ENCODE measurements around the gene SCAMP1.

SCAMP1 gene

DNA sequence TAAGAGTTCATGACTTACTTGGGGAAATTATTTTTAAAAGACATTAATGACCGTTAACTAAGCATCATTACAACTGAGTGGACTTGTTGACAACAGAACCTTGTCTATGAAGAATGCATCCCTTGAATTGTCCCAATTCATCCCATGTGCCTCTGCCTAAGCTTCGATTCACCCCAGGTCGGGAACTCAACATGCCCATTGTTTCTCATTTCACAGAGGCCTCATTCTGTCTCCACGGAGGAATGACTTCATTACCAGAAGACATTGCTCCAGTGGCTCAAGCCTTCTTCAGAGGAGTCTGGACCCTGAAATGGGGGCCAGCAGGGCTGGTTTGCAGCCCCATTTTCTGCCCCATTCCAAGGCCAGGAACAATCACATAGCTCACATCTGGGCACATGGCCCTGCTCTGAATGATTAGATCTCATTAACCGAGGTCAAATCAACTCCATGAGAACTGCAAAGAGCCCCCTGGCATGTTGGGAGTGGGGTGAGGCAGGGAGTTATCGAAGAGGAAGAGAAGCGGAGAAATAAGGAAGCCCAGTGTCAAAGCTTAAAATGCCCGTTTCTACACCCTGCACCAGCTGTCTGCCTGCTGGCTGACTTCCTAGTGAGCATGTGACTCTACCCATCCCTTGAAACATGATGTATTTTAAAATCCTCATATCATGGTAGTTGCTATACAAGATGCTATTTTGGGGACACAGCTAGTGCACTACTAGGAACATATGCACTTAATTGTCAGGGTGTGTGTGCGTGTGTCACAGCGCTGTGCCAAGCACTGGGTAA is 150.9 kb downstream of the SCAMP1 start:
- TF ChIP-seq, protein P1, sequence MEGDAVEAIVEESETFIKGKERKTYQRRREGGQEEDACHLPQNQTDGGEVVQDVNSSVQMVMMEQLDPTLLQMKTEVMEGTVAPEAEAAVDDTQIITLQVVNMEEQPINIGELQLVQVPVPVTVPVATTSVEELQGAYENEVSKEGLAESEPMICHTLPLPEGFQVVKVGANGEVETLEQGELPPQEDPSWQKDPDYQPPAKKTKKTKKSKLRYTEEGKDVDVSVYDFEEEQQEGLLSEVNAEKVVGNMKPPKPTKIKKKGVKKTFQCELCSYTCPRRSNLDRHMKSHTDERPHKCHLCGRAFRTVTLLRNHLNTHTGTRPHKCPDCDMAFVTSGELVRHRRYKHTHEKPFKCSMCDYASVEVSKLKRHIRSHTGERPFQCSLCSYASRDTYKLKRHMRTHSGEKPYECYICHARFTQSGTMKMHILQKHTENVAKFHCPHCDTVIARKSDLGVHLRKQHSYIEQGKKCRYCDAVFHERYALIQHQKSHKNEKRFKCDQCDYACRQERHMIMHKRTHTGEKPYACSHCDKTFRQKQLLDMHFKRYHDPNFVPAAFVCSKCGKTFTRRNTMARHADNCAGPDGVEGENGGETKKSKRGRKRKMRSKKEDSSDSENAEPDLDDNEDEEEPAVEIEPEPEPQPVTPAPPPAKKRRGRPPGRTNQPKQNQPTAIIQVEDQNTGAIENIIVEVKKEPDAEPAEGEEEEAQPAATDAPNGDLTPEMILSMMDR (IDR thresholded peaks at IDR 0.05; ENCODE audit: borderline replicate concordance, insufficient read depth, low read depth, low read length) = no peak
- H3K4me3 ChIP-seq (ENCODE audit: low read depth, low read length) = no peak overlapping the region

DNA sequence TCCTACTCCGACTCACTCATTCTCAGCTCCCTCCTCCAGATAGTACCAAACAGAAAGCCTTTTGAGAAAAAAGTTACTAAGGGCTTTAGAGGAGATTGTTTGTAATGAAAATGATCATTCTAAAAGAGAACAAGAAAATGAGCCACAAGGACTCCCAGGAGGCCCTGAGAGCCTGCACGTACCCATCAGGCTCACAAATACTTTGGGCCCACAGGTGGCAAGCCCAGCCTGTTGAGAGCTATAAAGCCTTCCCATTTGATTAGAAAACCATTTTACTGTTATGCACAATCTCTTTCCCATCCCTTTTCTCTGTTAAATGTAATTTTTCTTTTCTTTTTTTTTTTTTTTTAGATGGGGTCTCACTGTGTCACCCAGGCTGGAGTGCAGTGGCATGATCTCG is 152.0 kb downstream of the SCAMP1 start:
- no peak overlapping the region for H3K4me3 ChIP-seq (ENCODE audit: low read depth, low read length)
- TF ChIP-seq, protein P1 (IDR thresholded peaks at IDR 0.05; ENCODE audit: borderline replicate concordance, insufficient read depth, low read depth, low read length) = no peak

DNA sequence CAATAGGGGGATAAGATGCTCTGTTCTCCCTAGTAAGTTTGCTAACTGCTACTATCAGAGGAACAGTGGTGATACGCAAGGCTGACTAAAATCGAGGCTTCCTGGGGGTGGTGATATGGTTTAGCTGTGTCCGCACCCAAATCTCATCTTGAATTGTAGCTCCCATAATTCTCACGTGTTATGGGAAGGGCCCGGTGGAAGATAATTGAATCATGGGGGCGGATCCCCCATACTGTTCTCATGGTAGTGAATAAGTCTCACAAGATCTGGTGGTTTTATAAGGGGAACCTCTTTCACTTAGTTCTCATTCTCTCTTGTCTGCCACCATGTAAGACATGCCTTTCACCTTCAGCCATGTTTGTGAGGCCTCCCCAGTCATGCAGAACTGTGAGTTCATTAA is 153.0 kb downstream of the SCAMP1 start:
- H3K4me3 ChIP-seq (ENCODE audit: low read depth, low read length) = no peak overlapping the region

DNA sequence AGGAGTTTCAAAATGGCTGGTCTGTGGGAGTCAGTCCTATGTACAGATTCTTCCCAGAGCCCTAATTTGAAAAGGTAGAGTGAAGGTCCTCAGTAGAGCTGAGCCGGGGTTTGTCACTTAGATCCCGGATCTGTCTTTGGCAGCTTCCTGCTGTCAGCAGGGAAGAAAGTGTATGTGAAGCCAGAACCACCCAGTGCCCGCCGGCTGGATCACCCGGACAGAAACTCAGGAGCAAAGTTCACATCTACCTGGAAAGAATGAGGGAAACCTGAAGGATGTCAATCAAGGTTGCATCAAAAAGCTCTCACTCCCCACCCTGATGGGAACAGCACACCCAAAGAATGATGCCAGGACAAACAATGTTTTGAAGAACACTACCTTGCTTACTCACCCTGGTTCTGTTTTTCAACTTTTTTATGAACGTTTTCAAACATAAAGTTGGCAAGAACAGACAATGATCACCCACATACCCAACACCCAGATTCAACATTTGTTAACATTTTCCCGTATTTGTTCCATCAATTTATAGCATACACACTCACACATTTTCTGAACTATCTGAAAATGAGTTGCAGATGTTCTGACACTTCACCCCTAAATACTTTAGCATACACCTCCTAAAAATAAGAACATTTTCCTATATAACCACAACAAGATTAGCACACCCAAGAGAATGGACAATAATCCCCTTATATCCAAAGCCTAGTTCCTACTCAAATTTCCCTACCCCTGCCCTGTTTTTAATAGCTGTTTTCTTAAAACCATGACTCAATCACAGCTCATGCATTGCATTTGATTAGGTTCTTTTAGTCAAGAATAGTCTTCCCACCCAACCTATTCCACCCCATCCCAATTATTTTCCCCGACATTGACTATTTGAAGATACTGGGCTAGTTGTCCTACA is 154.3 kb downstream of the SCAMP1 start:
- TF ChIP-seq, protein P1 (IDR thresholded peaks at IDR 0.05; ENCODE audit: borderline replicate concordance, insufficient read depth, low read depth, low read length) = no peak
- H3K4me3 ChIP-seq (ENCODE audit: low read depth, low read length) = no peak overlapping the region

More for the DNA sequence above, 153.0 kb downstream of the SCAMP1 start:
- TF ChIP-seq, protein P1 (IDR thresholded peaks at IDR 0.05; ENCODE audit: borderline replicate concordance, insufficient read depth, low read depth, low read length) = no peak

DNA sequence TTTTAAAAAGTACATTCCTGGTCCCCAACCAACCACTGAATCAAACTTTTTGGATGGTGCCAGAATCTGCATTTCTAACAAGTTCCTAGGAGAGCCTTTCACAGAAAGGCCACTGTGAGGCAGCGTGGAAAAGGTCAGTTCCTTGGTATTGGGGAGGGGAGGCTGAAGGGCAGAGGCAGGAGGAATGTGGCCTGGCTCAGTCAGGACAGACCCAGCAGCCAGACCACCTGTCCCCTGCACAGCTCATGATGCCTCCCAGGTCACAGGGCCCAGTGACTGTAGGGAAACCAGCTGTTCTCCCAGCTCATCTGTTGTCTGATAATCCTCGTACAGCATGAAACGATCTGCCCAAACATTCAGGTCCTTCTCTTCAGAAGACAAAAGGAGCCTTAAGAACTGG is 155.3 kb downstream of the SCAMP1 start:
- H3K4me3 ChIP-seq (ENCODE audit: low read depth, low read length) = no peak overlapping the region
- TF ChIP-seq, protein P1 (IDR thresholded peaks at IDR 0.05; ENCODE audit: borderline replicate concordance, insufficient read depth, low read depth, low read length) = no peak

DNA sequence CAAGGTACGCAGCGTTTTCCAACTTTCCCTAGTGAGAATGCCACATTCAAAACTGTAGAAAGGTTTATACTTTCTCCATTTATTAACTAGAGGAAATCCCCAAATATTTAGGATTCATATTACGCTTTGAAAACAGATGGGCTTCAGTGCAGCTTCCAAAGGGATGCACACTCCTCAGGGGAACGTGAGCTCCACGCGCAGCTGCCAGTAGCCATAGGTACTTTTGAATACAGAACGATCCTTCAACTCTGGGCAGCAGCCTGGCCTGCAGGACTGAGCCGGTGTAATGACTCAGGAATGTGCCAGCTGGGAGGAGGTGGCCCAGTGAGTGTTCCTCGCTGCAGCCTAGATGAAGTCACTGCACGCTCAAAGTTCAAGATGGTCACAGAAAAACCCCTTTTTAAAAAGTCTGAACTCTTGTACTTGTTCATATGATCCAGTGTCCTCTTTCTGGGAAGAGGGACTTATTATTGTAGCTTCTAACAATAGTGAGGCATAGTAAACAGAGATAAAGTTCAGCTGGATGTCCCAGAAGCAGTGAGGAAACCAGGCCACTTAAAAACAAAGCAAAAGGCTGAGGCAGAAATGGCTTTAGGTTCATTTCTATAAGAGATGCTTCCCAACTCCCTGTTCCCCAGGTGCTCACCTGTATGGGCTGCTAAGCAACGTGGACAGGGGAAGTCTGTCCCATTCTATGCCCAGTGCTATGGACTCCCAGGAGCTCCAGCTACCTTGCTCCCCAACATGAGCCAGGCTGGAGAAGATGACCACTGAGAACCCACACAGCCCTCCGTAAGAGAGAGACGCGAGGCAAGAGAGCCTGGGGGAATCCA is 158.2 kb downstream of the SCAMP1 start:
- TF ChIP-seq, protein P1 (IDR thresholded peaks at IDR 0.05; ENCODE audit: borderline replicate concordance, insufficient read depth, low read depth, low read length) = no peak
- H3K4me3 ChIP-seq (ENCODE audit: low read depth, low read length) = no peak overlapping the region
